Skeletal muscle cell (primary cell): ENCODE results near the gene TEAD2.
"Not testable (repeated sequence)": the region's sequence is repeated elsewhere in the genome, so short reads cannot be mapped to it uniquely, and the experiment has no call there.

Experiments
- DNase-seq: peaks from one replicate; pipeline ENCODE4 v3.0.0-alpha.2; 2010; ENCODE audit warnings: low read depth
- H3K4me3 ChIP-seq: 2 replicates; pipeline ENCODE4 v1.5.1; 2011; ENCODE audit warnings: low read depth, mild to moderate bottlenecking, control low read depth, low read length, moderate library complexity

TEAD2 gene

GRCh38 chr19:49390131-49390928, 28.1 kb upstream of the TEAD2 start:
- DNase-seq: no peak
- H3K4me3 ChIP-seq: no peak overlapping the region

GRCh38 chr19:49389406-49389805, 27.2 kb upstream of the TEAD2 start:
- H3K4me3 ChIP-seq: no peak overlapping the region
- no peak for DNase-seq

GRCh38 chr19:49387936-49388372, 25.7 kb upstream of the TEAD2 start, which contains the start of gene KASH5:
TSS of gene KASH5 (plus strand) at chr19:49388249. CDS start at chr19:49390884, 2,635 bp downstream.
- no peak within 1 kb of the TSS for H3K4me3 ChIP-seq
- DNase-seq: no peak

GRCh38 chr19:49383599-49383998, 21.4 kb upstream of the TEAD2 start:
- no peak for DNase-seq
- no peak overlapping the region for H3K4me3 ChIP-seq

GRCh38 chr19:49382639-49383038, 20.4 kb upstream of the TEAD2 start:
- no peak for DNase-seq
- no peak overlapping the region for H3K4me3 ChIP-seq

- no peak overlapping the region for H3K4me3 ChIP-seq
- DNase-seq: no peak
Observed at GRCh38 chr19:49380391-49380790, 18.2 kb upstream of the TEAD2 start.

GRCh38 chr19:49378512-49378911, 16.3 kb upstream of the TEAD2 start:
- H3K4me3 ChIP-seq: no peak overlapping the region
- no peak for DNase-seq

GRCh38 chr19:49374665-49375434, 12.6 kb upstream of the TEAD2 start:
- DNase-seq: no peak
- H3K4me3 ChIP-seq: no peak overlapping the region

- DNase-seq: not testable (repeated sequence)
Observed at GRCh38 chr19:49373174-49373573, 11.0 kb upstream of the TEAD2 start.

GRCh38 chr19:49371184-49371583, 9.0 kb upstream of the TEAD2 start:
- no peak overlapping the region for H3K4me3 ChIP-seq
- DNase-seq: no peak

More at GRCh38 chr19:49373174-49373573, 11.0 kb upstream of the TEAD2 start:
- not testable (repeated sequence) for H3K4me3 ChIP-seq

GRCh38 chr19:49368711-49369358, 6.6 kb upstream of the TEAD2 start:
- no peak for DNase-seq
- H3K4me3 ChIP-seq: no peak overlapping the region

- no peak for DNase-seq
Observed at GRCh38 chr19:49366110-49366509, 3.9 kb upstream of the TEAD2 start.

GRCh38 chr19:49364083-49364737, 2.0 kb upstream of the TEAD2 start:
- DNase-seq: no peak
- peak overlapping the region; percentile 33 for H3K4me3 ChIP-seq

More at GRCh38 chr19:49366110-49366509, 3.9 kb upstream of the TEAD2 start:
- H3K4me3 ChIP-seq: no peak overlapping the region

- DNase-seq: peak; percentile 94
- peak within 1 kb of the TSS; percentile 92 for H3K4me3 ChIP-seq
Observed at GRCh38 chr19:49363268-49364082, 1.3 kb upstream of the TEAD2 start, which contains the start of gene DKKL1. TSS of gene DKKL1 (plus strand) at chr19:49363877. CDS start at chr19:49363999, 122 bp downstream.

GRCh38 chr19:49362929-49363267, 682 bp upstream of the TEAD2 start:
- peak overlapping the region; percentile 92 for H3K4me3 ChIP-seq
- DNase-seq: no peak

GRCh38 chr19:49361438-49362047, 673 bp downstream of the TEAD2 start:
- DNase-seq: no peak
- peak overlapping the region; percentile 92 for H3K4me3 ChIP-seq

- H3K4me3 ChIP-seq: peak overlapping the region; percentile 92
- no peak for DNase-seq
Observed at GRCh38 chr19:49359851-49360820, 2.1 kb downstream of the TEAD2 start.
